Measurements from ENCODE around the gene CDS2.

CDS2 gene

GRCh38 chr20:5212907-5213487, 86.2 kb downstream of the CDS2 start:
- no peak for DNase-seq (ENCODE audit: low read depth)

GRCh38 chr20:5214826-5215225, 88.0 kb downstream of the CDS2 start:
- DNase-seq (ENCODE audit: low read depth), result no peak

GRCh38 chr20:5215672-5216304, 89.0 kb downstream of the CDS2 start:
- DNase-seq (ENCODE audit: low read depth), result no peak

- no peak for DNase-seq (ENCODE audit: low read depth)
Observed at GRCh38 chr20:5216663-5217062, 89.9 kb downstream of the CDS2 start.

- DNase-seq (ENCODE audit: low read depth), result no peak
Observed at GRCh38 chr20:5217616-5218015, 90.8 kb downstream of the CDS2 start.

GRCh38 chr20:5220321-5221060, 93.7 kb downstream of the CDS2 start:
- DNase-seq (ENCODE audit: low read depth), result no peak

- DNase-seq (ENCODE audit: low read depth), result no peak
Observed at GRCh38 chr20:5221061-5221430, 94.2 kb downstream of the CDS2 start.

- peak; percentile 6 for DNase-seq (ENCODE audit: low read depth)
Observed at GRCh38 chr20:5222919-5223634, 96.3 kb downstream of the CDS2 start.

GRCh38 chr20:5230544-5230943, 103.7 kb downstream of the CDS2 start:
- no peak for DNase-seq (ENCODE audit: low read depth)

- DNase-seq (ENCODE audit: low read depth), result no peak
Observed at GRCh38 chr20:5234158-5234557, 107.3 kb downstream of the CDS2 start.

GRCh38 chr20:5234978-5235377, 108.2 kb downstream of the CDS2 start:
- no peak for DNase-seq (ENCODE audit: low read depth)

All from stimulated activated CD8-positive, alpha-beta memory T cell treated with anti-CD3 and anti-CD28 coated beads, Interleukin-15, amount 100 ng/mL, for 24 hours (primary cell).